H1 (cell line): ENCODE data around the gene TFAP2E. TPM values are rescaled to one million over a fixed set of nuclear protein-coding genes. Genes with fewer than 3 reads are reported as not detected.

Source experiments
- CEBPB ChIP-seq: IDR thresholded peaks from 2 replicates; pipeline ENCODE4 v1.6.1; 2012; ENCODE audit warnings: low read depth, low read length
- CTCF ChIP-seq, 3 experiments: IDR thresholded peaks; 1 replicate in 2 of 3; 2 replicates in 1 of 3; pipeline versions ENCODE4 v1.5.1 to v1.6.1; 2011; ENCODE audit warnings: low read length in 3 of 3, mild to moderate bottlenecking in 3 of 3, inconsistent platforms in 2 of 3, low read depth in 1 of 3, moderate library complexity in 1 of 3; ENCODE audit not compliant: insufficient read depth in 1 of 3; ENCODE audit errors: control extremely low read depth in 1 of 3
- EGR1 ChIP-seq: IDR thresholded peaks from 2 replicates; pipeline ENCODE4 v1.6.1; 2011; ENCODE audit warnings: low read depth, low read length, borderline replicate concordance
- GABPA ChIP-seq: IDR thresholded peaks from 2 replicates; pipeline ENCODE4 v1.6.1; 2011; ENCODE audit warnings: mild to moderate bottlenecking, low read length, moderate library complexity, borderline replicate concordance; ENCODE audit not compliant: insufficient read depth
- KDM4A ChIP-seq: IDR thresholded peaks from one replicate; pipeline ENCODE4 v1.7.1; 2012; ENCODE audit warnings: low read depth, mild to moderate bottlenecking, moderate library complexity, low read length, inconsistent platforms; ENCODE audit not compliant: severe bottlenecking
- RNF2 ChIP-seq: fragments of 200-900, 300-1000 bp; sonication (generic); IDR thresholded peaks from 2 replicates; pipeline ENCODE4 v1.7.1; 2016; ENCODE audit warnings: borderline replicate concordance, low read depth, mild to moderate bottlenecking, antibody characterized with exemption, low read length; ENCODE audit not compliant: poor library complexity, severe bottlenecking; ENCODE audit errors: missing control alignments
- SP1 ChIP-seq: IDR thresholded peaks from 2 replicates; pipeline ENCODE4 v1.6.1; 2011; ENCODE audit warnings: low read depth, low read length
- polyA plus RNA-seq, 7 experiments: library from polyadenylated mRNA; depleted of rRNA in 3 of 7; stranded (reverse) in 5 of 7; unstranded in 2 of 7; fragments of >200 nt in 5 of 7; fragments of 200-250 nt in 2 of 7; gene quantifications; 1 replicate in 5 of 7; 2 replicates in 1 of 7; 4 replicates in 1 of 7; pipeline versions ENCODE4 v1.2.1 to v1.2.3, GENCODE V29; 2011 to 2013; ENCODE audit warnings: missing spikeins in 2 of 7, mixed read lengths in 2 of 7
- total RNA-seq: library from RNA; stranded (reverse); fragmentation: NEBNext Ultra II Directional; extraction: Animal tissue kit (Norgen Biotek cat#: 25700); gene quantifications from 2 replicates; pipeline ENCODE4 v1.2.1, GENCODE V29; 2021

The TFAP2E gene
- total and polyA plus RNA-seq, 2 of the 8 experiments (the other 6 are each of a cell fraction or from before 2014, with no cell fraction given), result 0.24 to 0.50 TPM

GRCh38 chr1:35572296-35572695 lies 818 bp upstream of the TFAP2E start (continued):
- no peak for TF ChIP-seq RNF2
- no peak for TF ChIP-seq EGR1
- no peak for TF ChIP-seq SP1
- no peak for TF ChIP-seq CEBPB
- no peak for TF ChIP-seq CTCF (IDR thresholded peaks at IDR 0.05; ENCODE audit: control extremely low read depth in 1 of 3, insufficient read depth in 1 of 3, low read depth in 1 of 3, low read length in 3 of 3)
- TF ChIP-seq GABPA, result no peak
- TF ChIP-seq KDM4A, result no peak
